HL-60 (cell line): ENCODE data around the gene TLX1.

ENCODE experiments used
- TF ChIP-seq, protein P1 (sequence below): IDR thresholded peaks from one replicate; pipeline ENCODE4 v1.5.1; 2011; ENCODE audit warnings: low read length, control low read depth, inconsistent platforms; ENCODE audit not compliant: insufficient read depth
- TF ChIP-seq, protein P2 (sequence below): IDR thresholded peaks from 2 replicates; pipeline ENCODE4 v1.6.1; 2012; ENCODE audit warnings: low read depth; ENCODE audit not compliant: insufficient replicate concordance

DNA sequence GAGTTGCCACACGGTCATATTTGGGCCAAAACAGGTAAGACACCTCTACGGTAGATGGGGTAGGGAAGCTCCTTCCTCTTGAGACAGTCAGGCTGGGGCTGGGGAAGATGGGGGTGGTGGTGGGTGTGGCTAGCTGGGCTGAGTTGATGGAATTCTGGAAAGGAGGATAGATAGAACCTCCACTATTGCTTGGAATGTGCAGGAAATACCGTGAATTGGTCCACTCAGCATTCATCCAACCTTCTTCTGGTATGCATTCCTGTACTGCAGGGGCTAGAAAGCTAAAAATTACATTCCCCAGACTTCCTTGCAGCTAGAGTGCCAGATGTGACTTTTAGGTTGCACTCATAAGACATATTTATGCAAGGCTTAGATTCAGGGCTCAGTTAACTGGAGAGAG is 24.8 kb downstream of the TLX1 start:
- TF ChIP-seq, protein P1, sequence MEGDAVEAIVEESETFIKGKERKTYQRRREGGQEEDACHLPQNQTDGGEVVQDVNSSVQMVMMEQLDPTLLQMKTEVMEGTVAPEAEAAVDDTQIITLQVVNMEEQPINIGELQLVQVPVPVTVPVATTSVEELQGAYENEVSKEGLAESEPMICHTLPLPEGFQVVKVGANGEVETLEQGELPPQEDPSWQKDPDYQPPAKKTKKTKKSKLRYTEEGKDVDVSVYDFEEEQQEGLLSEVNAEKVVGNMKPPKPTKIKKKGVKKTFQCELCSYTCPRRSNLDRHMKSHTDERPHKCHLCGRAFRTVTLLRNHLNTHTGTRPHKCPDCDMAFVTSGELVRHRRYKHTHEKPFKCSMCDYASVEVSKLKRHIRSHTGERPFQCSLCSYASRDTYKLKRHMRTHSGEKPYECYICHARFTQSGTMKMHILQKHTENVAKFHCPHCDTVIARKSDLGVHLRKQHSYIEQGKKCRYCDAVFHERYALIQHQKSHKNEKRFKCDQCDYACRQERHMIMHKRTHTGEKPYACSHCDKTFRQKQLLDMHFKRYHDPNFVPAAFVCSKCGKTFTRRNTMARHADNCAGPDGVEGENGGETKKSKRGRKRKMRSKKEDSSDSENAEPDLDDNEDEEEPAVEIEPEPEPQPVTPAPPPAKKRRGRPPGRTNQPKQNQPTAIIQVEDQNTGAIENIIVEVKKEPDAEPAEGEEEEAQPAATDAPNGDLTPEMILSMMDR, result no peak
- TF ChIP-seq, protein P2, sequence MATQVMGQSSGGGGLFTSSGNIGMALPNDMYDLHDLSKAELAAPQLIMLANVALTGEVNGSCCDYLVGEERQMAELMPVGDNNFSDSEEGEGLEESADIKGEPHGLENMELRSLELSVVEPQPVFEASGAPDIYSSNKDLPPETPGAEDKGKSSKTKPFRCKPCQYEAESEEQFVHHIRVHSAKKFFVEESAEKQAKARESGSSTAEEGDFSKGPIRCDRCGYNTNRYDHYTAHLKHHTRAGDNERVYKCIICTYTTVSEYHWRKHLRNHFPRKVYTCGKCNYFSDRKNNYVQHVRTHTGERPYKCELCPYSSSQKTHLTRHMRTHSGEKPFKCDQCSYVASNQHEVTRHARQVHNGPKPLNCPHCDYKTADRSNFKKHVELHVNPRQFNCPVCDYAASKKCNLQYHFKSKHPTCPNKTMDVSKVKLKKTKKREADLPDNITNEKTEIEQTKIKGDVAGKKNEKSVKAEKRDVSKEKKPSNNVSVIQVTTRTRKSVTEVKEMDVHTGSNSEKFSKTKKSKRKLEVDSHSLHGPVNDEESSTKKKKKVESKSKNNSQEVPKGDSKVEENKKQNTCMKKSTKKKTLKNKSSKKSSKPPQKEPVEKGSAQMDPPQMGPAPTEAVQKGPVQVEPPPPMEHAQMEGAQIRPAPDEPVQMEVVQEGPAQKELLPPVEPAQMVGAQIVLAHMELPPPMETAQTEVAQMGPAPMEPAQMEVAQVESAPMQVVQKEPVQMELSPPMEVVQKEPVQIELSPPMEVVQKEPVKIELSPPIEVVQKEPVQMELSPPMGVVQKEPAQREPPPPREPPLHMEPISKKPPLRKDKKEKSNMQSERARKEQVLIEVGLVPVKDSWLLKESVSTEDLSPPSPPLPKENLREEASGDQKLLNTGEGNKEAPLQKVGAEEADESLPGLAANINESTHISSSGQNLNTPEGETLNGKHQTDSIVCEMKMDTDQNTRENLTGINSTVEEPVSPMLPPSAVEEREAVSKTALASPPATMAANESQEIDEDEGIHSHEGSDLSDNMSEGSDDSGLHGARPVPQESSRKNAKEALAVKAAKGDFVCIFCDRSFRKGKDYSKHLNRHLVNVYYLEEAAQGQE, result no peak
